Measurements from ENCODE around the gene OCA2. TPM values are rescaled to one million over a fixed set of nuclear protein-coding genes. Genes with fewer than 3 reads are reported as not detected.

OCA2 gene
- total and polyA plus RNA-seq, 4 donors: 0.49 to 23.0 (median 2.3) TPM

DNA sequence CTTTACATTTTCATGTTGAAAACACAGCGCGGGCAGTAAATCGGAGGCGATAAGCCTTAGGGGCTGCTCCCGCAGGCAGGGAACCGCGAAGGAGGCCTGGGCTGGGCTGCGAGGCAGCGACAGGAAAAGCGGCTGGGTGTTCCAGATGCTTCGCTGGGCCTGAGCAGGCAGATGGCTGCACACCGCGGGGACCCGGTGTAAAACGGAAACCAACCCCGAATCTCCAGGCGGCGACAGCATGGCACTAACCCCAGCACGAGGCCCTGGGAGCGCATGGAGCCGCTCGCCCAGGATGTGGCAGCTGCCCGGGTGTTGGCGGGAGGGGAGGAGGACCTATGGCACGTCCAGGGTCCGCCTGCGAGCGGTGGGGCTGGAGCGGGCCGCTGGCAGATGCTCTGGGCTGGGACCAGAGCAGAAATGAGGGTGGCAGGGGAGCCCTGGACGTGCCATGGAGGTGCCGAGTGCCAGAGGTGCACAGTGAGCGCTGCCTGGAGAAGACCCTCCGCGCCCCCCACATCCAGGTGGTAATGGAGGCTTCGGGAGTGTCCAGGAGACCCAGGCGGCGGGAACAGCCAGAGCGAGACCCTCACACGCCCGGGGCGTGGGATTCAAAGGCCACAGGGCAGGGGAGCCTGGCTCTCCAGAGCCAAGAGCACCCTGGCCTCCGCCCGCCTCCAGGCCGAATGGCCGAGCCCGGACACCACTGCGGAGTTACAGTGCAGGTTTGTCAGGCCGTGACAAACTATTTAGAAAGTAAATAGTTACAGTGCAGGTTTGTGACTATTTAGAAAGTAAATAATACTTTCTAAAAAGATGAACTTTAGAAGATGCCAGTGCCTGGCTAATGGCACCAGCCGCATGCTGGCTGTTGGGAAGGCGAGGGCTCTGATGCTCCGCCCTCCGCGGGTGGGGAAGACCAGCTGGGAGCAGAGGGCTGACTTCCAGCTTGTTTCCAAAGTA, 293.6 kb downstream of the OCA2 start:
- H3K27me3 ChIP-seq (ENCODE audit: control insufficient read depth in 3 of 3, insufficient read depth in 3 of 3, low read length in 2 of 3): no peaks in the 10 kb centered on the region
- TF ChIP-seq CTCF (IDR thresholded peaks at IDR 0.05; ENCODE audit: control extremely low read depth, extremely low read depth): no peak
- 95 to 97% methylated on average over 54 of the region's 54 CpGs for WGBS, 2 donors
- peaks cover 0 to 17% (median 0%) of the 10 kb centered on the region in 4 donors for H3K9me3 ChIP-seq (ENCODE audit: control insufficient read depth in 4 of 4, insufficient read depth in 3 of 4, low read length in 3 of 4)
- DNase-seq (no peak), ATAC-seq (ENCODE audit: insufficient read depth, low FRiP score) (no peak)
- H3K9ac ChIP-seq (ENCODE audit: insufficient read depth in 1 of 2, low read length in 2 of 2): no peak overlapping the region
- H3K27ac ChIP-seq (ENCODE audit: low read depth in 1 of 2, low read length in 1 of 2): no peak overlapping the region
- no peak overlapping the region for H3K4me3 ChIP-seq
- H3K4me1 ChIP-seq (ENCODE audit: control insufficient read depth in 5 of 5, insufficient read depth in 5 of 5, low read length in 5 of 5): no peaks in the 10 kb centered on the region
- no peaks in the 10 kb centered on the region for H3K36me3 ChIP-seq (ENCODE audit: control insufficient read depth in 4 of 4, insufficient read depth in 4 of 4, low read length in 4 of 4)

GRCh38 chr15:27804569-27805260, 294.4 kb downstream of the OCA2 start:
- no peak overlapping the region for H3K9ac ChIP-seq (ENCODE audit: insufficient read depth in 1 of 2, low read length in 2 of 2)
- H3K27me3 ChIP-seq (ENCODE audit: control insufficient read depth in 3 of 3, insufficient read depth in 3 of 3, low read length in 2 of 3): no peaks in the 10 kb centered on the region
- no peaks in the 10 kb centered on the region for H3K4me1 ChIP-seq (ENCODE audit: control insufficient read depth in 5 of 5, insufficient read depth in 5 of 5, low read length in 5 of 5)
- DNase-seq (no peak), ATAC-seq (ENCODE audit: insufficient read depth, low FRiP score) (no peak)
- no peak for TF ChIP-seq CTCF (IDR thresholded peaks at IDR 0.05; ENCODE audit: control extremely low read depth, extremely low read depth)
- H3K9me3 ChIP-seq (ENCODE audit: control insufficient read depth in 4 of 4, insufficient read depth in 3 of 4, low read length in 3 of 4): peaks cover 0 to 17% (median 0%) of the 10 kb centered on the region in 4 donors
- H3K27ac ChIP-seq (ENCODE audit: low read depth in 1 of 2, low read length in 1 of 2): no peak overlapping the region
- 90 to 92% methylated on average over 30 of the region's 30 CpGs for WGBS, 2 donors
- no peaks in the 10 kb centered on the region for H3K36me3 ChIP-seq (ENCODE audit: control insufficient read depth in 4 of 4, insufficient read depth in 4 of 4, low read length in 4 of 4)
- no peak overlapping the region for H3K4me3 ChIP-seq

GRCh38 chr15:27798807-27799206, 300.3 kb downstream of the OCA2 start:
- peaks cover 0 to 2% (median 0%) of the 10 kb centered on the region in 5 donors for H3K4me1 ChIP-seq (ENCODE audit: control insufficient read depth in 5 of 5, insufficient read depth in 5 of 5, low read length in 5 of 5)
- DNase-seq (no peak), ATAC-seq (ENCODE audit: insufficient read depth, low FRiP score) (no peak)
- TF ChIP-seq CTCF (IDR thresholded peaks at IDR 0.05; ENCODE audit: control extremely low read depth, extremely low read depth): no peak
- H3K27me3 ChIP-seq (ENCODE audit: control insufficient read depth in 3 of 3, insufficient read depth in 3 of 3, low read length in 2 of 3): no peaks in the 10 kb centered on the region
- H3K27ac ChIP-seq (ENCODE audit: low read depth in 1 of 2, low read length in 1 of 2): no peak overlapping the region
- no peaks in the 10 kb centered on the region for H3K36me3 ChIP-seq (ENCODE audit: control insufficient read depth in 4 of 4, insufficient read depth in 4 of 4, low read length in 4 of 4)
- 85 to 89% methylated on average over 5 of the region's 5 CpGs for WGBS, 2 donors
- no peak overlapping the region for H3K9ac ChIP-seq (ENCODE audit: insufficient read depth in 1 of 2, low read length in 2 of 2)
- H3K4me3 ChIP-seq: no peak overlapping the region
- peaks cover 0 to 4% (median 0%) of the 10 kb centered on the region in 4 donors for H3K9me3 ChIP-seq (ENCODE audit: control insufficient read depth in 4 of 4, insufficient read depth in 3 of 4, low read length in 3 of 4)

Measured in lung (tissue), 12 donors.